ENCODE data around the gene TRAF3IP3.

- TF ChIP-seq CTCF (IDR thresholded peaks at IDR 0.05) (no peak), POLR2A (IDR thresholded peaks at IDR 0.05) (peak in 1 of 4 donors; percentile 33)
Measured at GRCh38 chr1:209755926-209756614, at the start of gene TRAF3IP3.

All from esophagus squamous epithelium (tissue), 4 donors.